Occipital lobe (tissue), 3 donors: ENCODE measurements around the gene PNMA6A. TPM values are rescaled to one million over a fixed set of nuclear protein-coding genes. Genes with fewer than 3 reads are reported as not detected.
"Not testable (repeated sequence)": the region's sequence is repeated elsewhere in the genome, so short reads cannot be mapped to it uniquely, and the experiment has no call there.

Source experiments
- DNase-seq: peaks from one replicate; lab custom pipeline; 2025; lab: John Stamatoyannopoulos, UW
- small RNA-seq: library from RNA; depleted of rRNA; stranded (forward); fragments of <200 nt; gene quantifications from one replicate; pipeline ENCODE3, GENCODE V24; 2014
- total RNA-seq: library from RNA; depleted of rRNA; stranded (reverse); fragments of >200 nt; gene quantifications from one replicate; pipeline ENCODE4 v1.2.3, GENCODE V29; 2014

Gene PNMA6A
- total RNA-seq, 1 donor from 2014 or later = 18.1 TPM

DNA sequence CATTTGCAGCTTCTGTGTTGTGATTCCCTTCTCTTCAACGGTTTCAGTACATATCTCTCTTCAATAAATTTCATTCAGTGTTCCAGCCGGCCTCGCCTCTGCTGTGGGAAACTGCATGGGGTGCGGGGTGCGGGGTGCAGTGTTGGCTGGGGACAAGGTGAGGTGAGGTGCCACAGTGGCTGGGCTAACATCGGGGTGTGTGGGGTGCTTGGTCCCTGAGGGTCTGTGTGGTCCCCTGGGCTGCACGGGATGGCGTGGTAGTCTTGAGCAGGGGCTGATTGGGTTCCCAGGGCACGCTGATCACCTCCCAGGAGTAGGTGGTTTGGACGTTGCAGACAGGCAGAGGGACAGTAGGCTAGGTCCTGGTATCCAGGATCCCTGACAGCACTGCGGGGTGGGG lies 2.7 kb downstream of the PNMA6A start:
- DNase-seq = no peak

DNA sequence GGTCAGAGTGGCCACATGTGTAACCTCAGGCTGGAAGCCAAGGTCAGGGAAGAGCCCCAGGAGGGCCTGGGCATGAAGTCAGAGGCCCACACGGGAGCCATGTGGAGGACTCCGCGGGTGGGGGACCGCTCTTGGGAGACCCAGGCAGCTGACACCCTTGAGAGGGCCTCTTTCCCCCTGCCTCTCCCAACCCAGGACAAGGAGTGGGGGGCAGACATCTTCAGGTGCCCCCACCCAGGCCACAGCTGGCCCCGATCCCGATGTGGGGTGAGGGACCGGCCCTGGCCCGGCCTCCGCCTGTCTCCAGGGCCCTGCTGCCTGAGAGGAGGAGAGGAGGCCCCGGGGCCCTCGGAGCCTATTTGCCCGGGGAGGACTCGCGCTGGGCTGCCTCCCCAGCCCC lies 3.1 kb downstream of the PNMA6A start:
- DNase-seq = no peak

DNA sequence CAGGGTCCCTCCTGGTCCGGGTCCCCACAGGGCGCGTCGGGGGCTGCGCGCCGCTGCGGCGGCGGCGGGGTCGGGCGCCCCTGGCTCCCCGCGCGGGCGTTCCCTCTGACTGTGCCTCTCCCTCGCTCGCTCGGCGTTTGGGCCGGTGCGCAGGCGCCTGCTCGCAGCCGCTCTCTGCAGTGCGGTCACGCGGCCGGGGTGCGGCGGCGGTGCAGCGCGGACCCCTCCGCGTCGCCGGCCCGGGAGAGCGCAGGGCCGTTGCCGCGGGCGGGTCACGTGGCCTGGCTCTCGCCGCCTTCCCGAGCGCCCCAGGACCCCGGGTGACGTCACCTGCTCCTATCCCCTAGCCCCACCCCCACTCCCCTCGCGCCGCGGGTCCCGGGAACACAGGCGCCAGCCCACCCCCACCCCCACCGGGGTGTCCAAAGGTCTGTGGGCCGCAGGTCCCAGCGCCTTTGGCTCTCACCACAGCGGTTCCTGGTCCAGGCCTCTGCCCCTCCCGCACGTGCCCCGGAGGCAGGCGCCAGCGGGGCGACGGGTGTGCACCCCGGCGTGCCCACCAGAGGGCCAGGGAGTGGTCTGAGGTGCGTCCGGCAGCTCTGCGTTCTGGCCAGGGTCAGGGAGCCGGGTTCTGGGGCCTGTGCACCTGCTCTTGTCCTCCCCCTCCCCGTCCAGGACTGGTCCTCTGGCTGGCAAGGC lies 5.3 kb downstream of the PNMA6A start:
- DNase-seq = not testable (repeated sequence)

GRCh38 chrX:153083238-153083923 lies 11.1 kb downstream of the PNMA6A start:
- DNase-seq = not testable (repeated sequence)

DNA sequence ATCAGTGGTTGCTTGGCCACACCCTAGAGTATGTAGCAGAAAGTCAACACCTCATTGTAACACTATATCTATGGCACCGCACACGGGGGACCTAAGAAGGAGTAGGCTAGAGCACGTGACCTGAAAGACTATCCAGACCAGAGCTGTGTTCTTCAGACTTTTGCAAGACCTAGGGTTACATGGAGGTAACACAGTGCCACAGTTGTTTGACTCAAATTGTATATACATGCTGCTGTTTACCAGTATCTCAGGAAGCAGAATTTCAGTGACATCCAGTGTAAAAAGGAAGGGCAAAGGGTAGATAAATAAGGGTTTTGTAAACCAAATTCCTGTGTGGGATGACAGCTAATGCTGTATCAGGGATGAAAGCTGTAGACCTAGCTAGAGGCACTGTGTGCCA lies 30.2 kb downstream of the PNMA6A start:
- no peak for DNase-seq

DNA sequence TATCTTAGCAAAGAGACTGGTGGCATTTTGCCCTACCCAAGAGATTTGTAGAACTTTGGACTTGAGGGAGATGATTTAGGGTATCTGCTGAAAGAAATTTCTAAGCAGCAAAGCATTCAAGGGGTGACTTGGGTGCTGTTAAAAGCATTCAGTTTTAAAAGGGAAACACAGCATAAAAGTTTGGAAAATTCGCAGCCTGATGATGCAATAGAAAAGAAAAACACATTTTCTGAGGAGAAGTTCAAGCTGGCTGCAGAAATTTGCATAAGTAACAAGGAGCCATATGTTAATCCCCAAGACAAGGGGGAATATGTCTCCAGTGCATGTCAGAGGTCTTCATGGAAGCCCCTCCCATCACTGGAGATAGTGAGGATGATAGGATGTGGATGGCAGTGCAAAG lies 32.7 kb downstream of the PNMA6A start:
- not testable (repeated sequence) for DNase-seq

GRCh38 chrX:153106092-153106801 lies 34.0 kb downstream of the PNMA6A start:
- DNase-seq = not testable (repeated sequence)

DNA sequence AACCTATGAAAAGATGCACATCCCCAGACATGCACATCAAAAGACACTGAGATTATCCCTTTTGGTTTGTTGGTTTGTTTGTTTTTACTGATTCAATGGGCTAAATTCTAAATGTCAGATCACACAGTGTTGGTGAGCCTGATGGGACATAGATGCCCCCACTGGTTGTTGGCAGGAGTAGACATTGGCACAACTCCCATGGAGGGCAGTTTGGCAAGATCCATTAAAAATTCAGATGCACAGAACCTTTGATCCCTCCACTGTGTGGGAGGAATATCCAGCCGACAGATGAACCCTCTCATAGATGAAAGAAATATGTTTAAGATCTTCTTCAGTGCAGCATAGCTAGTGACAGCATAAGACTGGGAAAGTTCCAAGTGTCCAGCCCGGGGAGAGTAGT lies 38.5 kb downstream of the PNMA6A start:
- not testable (repeated sequence) for DNase-seq

- DNase-seq = not testable (repeated sequence)
Measured at GRCh38 chrX:153113851-153114250, 41.6 kb downstream of the PNMA6A start.

DNA sequence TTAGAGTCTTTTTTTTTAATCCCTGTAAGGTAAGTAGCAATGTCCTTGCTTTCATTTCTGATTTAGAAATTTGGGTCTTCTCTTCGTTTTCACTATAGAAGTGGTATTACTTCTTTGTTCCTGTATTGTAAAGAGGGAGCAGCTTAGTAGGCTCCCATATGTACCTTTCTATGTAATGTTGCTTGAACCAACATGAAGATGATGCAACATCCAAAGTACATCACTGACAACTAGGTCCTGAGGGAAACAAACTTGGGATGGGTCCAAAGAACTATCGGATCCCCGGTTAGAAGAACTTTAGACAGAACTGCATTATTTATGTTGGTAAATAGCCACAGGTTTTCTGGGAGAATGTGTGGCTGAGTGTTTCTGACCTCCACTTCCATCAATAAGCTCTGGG lies 45.5 kb downstream of the PNMA6A start:
- not testable (repeated sequence) for DNase-seq

GRCh38 chrX:153120230-153120629 lies 48.0 kb downstream of the PNMA6A start:
- DNase-seq = not testable (repeated sequence)

GRCh38 chrX:153123468-153123867 lies 51.2 kb downstream of the PNMA6A start:
- DNase-seq = not testable (repeated sequence)

Small RNAs within 50 kb of the gene (small RNA-seq; reads per million reads assigned to genes)
- not detected for gene AC243428.1

Other genes starting within 250 kb of the PNMA6A start
- 24.2 TPM for gene CETN2, start 241.7 kb upstream of the PNMA6A start, total RNA-seq
- gene NSDHL, start 241.4 kb upstream of the PNMA6A start, total RNA-seq = 14.5 TPM
- 2.3 TPM for gene ZNF185, start 174.4 kb upstream of the PNMA6A start, total RNA-seq
- 3.0 TPM for gene PNMA5, start 78.3 kb upstream of the PNMA6A start, total RNA-seq
- gene PNMA3, start 16.0 kb upstream of the PNMA6A start, total RNA-seq = 11.5 TPM
- not detected for gene MAGEA1, start 106.8 kb downstream of the PNMA6A start, total RNA-seq
- 0.16 TPM for gene PNMA6F, start 249.3 kb downstream of the PNMA6A start, total RNA-seq